Left ventricle myocardium inferior (tissue), 1 donor: ENCODE measurements around the gene SEMA5B. TPM values are rescaled to one million over a fixed set of nuclear protein-coding genes. Genes with fewer than 3 reads are reported as not detected.

Source experiments
- DNase-seq: peaks from one replicate; pipeline ENCODE4 v3.0.0-alpha.2; 2020
- H3K27ac ChIP-seq: fragments of 200-600 bp; replicated peaks from 2 replicates; pipeline ENCODE4 v1.8.0; 2021
- H3K27me3 ChIP-seq: fragments of 200-600 bp; 2 replicates; pipeline ENCODE4 v1.8.0; 2021; ENCODE audit warnings: low read depth
- H3K36me3 ChIP-seq: fragments of 200-600 bp; 2 replicates; pipeline ENCODE4 v1.8.0; 2021
- H3K4me1 ChIP-seq: fragments of 200-600 bp; 2 replicates; pipeline ENCODE4 v1.8.0; 2021
- H3K4me3 ChIP-seq: fragments of 200-600 bp; 2 replicates; pipeline ENCODE4 v1.8.0; 2021; ENCODE audit warnings: mild to moderate bottlenecking, moderate library complexity
- H3K9me3 ChIP-seq: fragments of 200-600 bp; replicated peaks from 2 replicates; pipeline ENCODE4 v1.8.0; 2021
- intact Hi-C: fragments of 100-400 bp; cut with micrococcal nuclease; formaldehyde crosslinking; loops from one replicate; pipeline ENCODE4 v1.11.0; 2022
- total RNA-seq: library from RNA; stranded (reverse); fragmentation: NEBNext Ultra II Directional; extraction: Animal tissue kit (Norgen Biotek cat#: 25700); gene quantifications from one replicate; pipeline ENCODE4 v1.2.1, GENCODE V29; 2021
- TF ChIP-seq, protein P1 (sequence below): fragments of 200-600 bp; IDR thresholded peaks from 2 replicates; pipeline ENCODE4 v1.8.0; 2021; ENCODE audit warnings: antibody characterized with exemption, mild to moderate bottlenecking, borderline replicate concordance
- donor health status: DM: no; HTN: yes; CAD: no; lungs with severe emphysema.

SEMA5B gene
- total RNA-seq, 1 donor from 2014 or later: 5.3 TPM

DNA sequence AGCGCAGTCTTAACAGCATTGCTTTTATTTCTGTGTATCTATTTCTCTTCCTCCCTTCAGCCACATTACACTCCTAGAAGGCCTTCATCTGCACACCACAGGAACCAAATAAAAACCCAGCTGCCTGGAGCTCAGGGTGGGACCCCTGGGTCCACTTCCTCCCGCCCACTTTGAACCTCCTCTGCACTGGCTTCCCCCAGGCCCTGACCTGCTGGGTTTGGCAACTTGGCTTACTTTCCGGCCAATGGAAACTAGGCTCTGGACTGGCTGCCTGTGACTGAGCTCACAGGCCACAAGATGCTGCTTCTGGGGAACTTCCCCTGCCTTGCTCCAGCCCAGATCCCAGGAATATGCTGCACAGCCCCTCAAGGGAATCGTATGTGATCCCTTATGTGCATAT is 89.8 kb downstream of the SEMA5B start:
- intact Hi-C loops: no loop called here
- Histone ChIP-seq H3K4me1 (peaks cover 25% of the 10 kb centered on the region), H3K36me3 (no peaks in the 10 kb centered on the region), H3K27me3 (no peaks in the 10 kb centered on the region), H3K27ac (no peak overlapping the region), H3K4me3 (no peak overlapping the region), H3K9me3 (no peaks in the 10 kb centered on the region)
- TF ChIP-seq, protein P1, sequence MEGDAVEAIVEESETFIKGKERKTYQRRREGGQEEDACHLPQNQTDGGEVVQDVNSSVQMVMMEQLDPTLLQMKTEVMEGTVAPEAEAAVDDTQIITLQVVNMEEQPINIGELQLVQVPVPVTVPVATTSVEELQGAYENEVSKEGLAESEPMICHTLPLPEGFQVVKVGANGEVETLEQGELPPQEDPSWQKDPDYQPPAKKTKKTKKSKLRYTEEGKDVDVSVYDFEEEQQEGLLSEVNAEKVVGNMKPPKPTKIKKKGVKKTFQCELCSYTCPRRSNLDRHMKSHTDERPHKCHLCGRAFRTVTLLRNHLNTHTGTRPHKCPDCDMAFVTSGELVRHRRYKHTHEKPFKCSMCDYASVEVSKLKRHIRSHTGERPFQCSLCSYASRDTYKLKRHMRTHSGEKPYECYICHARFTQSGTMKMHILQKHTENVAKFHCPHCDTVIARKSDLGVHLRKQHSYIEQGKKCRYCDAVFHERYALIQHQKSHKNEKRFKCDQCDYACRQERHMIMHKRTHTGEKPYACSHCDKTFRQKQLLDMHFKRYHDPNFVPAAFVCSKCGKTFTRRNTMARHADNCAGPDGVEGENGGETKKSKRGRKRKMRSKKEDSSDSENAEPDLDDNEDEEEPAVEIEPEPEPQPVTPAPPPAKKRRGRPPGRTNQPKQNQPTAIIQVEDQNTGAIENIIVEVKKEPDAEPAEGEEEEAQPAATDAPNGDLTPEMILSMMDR: no peak
- no peak for DNase-seq

DNA sequence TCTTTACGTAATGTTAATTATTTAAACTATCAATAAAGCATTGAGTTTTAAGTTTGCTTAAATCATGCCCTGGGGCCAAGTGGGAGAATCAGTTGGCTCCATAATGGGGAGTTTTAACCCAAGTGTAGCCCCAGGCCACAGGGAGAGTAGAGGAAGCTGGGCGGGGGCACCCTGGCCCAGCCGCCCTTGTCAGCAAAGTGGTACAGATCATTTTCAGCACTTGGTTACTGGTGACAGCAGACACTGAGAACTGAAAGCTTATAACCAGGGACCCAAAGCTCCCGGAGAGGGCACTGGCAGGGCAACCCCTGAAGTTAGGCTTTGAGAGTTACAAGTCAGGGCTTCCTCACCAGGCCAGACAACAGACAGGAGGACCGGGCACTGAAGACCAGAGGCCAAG is 90.6 kb downstream of the SEMA5B start:
- TF ChIP-seq, protein P1: no peak
- DNase-seq: no peak
- H3K27ac ChIP-seq: no peak overlapping the region
- H3K4me1 ChIP-seq: peaks cover 26% of the 10 kb centered on the region
- intact Hi-C loops: no loop called here
- H3K27me3 ChIP-seq: no peaks in the 10 kb centered on the region
- no peak overlapping the region for H3K4me3 ChIP-seq
- H3K9me3 ChIP-seq: no peaks in the 10 kb centered on the region
- H3K36me3 ChIP-seq: no peaks in the 10 kb centered on the region

DNA sequence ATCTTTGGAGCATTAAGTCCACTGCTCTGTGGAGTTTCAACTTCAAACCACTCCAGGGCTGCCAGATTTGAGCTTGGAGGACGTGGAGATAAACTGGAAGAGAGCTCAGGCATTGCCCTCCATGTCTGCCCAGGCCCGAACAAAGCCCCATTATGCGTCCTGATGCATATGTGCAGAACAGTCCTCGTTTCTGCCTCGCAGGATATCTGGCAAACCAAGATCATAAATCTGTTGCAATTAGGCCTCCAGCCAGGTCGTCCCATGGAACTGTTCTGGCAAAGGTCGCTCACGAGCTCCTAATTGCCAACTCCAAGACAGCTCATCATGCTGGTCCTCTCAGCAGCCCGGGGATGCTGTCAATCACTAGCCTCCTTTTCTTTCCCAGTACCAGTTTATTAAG is 91.2 kb downstream of the SEMA5B start:
- DNase-seq: no peak
- TF ChIP-seq, protein P1: no peak
- Histone ChIP-seq H3K36me3 (no peaks in the 10 kb centered on the region), H3K27ac (no peak overlapping the region), H3K4me3 (no peak overlapping the region), H3K9me3 (no peaks in the 10 kb centered on the region), H3K27me3 (no peaks in the 10 kb centered on the region), H3K4me1 (peaks cover 22% of the 10 kb centered on the region)
- intact Hi-C loops: no loop called here

DNA sequence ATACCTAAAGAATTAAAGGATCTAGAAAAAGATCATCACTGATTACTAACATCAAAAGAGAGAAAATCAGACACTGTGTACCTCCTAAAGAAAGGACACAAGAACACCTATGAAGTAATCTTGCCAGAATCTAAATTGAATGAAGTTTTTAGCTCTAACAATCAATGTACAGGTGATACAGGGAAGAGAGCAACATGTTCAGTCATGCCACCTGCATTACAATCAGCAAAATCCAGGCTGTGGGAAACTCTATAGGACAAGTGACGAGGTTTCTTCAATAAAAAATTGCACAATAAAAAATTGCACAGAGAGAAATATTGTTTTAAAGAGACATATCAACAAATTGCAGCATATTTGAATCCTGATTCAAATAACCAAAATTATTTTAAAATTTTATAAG is 93.3 kb downstream of the SEMA5B start:
- TF ChIP-seq, protein P1: no peak
- H3K27me3 ChIP-seq: no peaks in the 10 kb centered on the region
- no peak overlapping the region for H3K4me3 ChIP-seq
- intact Hi-C loops: no loop called here
- H3K36me3 ChIP-seq: no peaks in the 10 kb centered on the region
- DNase-seq: no peak
- H3K27ac ChIP-seq: no peak overlapping the region
- no peaks in the 10 kb centered on the region for H3K9me3 ChIP-seq
- peaks cover 30% of the 10 kb centered on the region for H3K4me1 ChIP-seq

DNA sequence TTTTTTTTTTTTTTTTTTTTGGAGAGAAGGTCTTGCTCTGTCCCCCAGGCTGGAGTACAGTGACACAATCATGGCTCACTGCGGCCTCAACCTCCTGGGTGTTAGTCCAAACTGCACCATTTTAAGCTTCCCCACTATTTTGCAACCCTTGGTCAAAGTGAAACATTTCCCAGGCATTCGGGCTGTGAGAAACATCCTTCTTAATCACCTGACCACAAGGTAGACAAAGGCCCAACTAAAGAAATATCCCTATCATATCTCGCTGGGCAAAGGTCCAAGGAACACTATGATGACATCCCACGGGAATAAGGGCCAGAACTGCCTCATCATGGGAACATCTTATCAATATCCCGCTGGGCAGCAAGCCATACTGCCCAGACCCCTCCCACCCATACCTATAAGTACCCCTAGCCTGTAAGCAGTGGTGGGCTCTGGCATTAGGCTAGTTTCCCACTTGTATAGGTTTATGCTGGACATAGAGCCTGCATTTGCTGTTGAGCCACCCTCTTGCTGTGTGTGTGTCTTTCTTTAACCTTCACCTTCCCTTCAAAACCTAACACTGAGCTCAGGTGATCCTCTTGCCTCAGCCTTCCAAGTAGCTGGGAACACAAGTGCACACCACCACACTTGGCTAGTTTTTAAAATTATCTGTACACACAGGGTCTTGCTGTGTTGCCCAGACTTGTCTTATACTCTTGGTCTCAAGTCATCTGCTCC is 95.2 kb downstream of the SEMA5B start:
- TF ChIP-seq, protein P1: no peak
- H3K27ac ChIP-seq: no peak overlapping the region
- no peaks in the 10 kb centered on the region for H3K9me3 ChIP-seq
- H3K36me3 ChIP-seq: no peaks in the 10 kb centered on the region
- H3K27me3 ChIP-seq: no peaks in the 10 kb centered on the region
- no peak for DNase-seq
- intact Hi-C loops: no loop called here
- H3K4me3 ChIP-seq: no peak overlapping the region
- H3K4me1 ChIP-seq: peaks cover 25% of the 10 kb centered on the region
